ENCODE measurements around the gene ELAVL1. TPM values are rescaled to one million over a fixed set of nuclear protein-coding genes. Genes with fewer than 3 reads are reported as not detected.
A peak's percentile ranks its signal among the peaks of the same experiment; 100 is the strongest.
"Not testable (repeated sequence)": the region's sequence is repeated elsewhere in the genome, so short reads cannot be mapped to it uniquely, and the experiment has no call there.

Gene ELAVL1
- total and polyA plus RNA-seq, 8 donors: 6.6 to 38.4 (median 26.2) TPM

GRCh38 chr19:7931221-7932061 is 74.0 kb downstream of the ELAVL1 start:
- intact Hi-C loops (cut with DNase I): loop anchor here in 1 of 3 donors (5.0 kb wide), 1 partner anchor 199 kb away; the partner anchor contains the start of gene CLEC4G
- no peaks in the 10 kb centered on the region for H3K27me3 ChIP-seq
- peaks cover 3 to 52% (median 35%) of the 10 kb centered on the region in 3 donors for H3K36me3 ChIP-seq
- TF ChIP-seq CTCF (IDR thresholded peaks at IDR 0.05): no peak
- peaks cover 0 to 5% (median 0%) of the 10 kb centered on the region in 3 donors for H3K4me1 ChIP-seq
- no peak overlapping the region for H3K27ac ChIP-seq
- 94 to 96% methylated on average over 28 to 36 of the region's 36 CpGs for WGBS, 2 donors
- no peak for ATAC-seq
- FAIRE-seq: no peak
- peak in 3 of 6 donors; percentile 8 to 75 (median 54) for DNase-seq
- H3K9me3 ChIP-seq: no peaks in the 10 kb centered on the region
- H3K4me3 ChIP-seq: no peak overlapping the region

GRCh38 chr19:7930765-7931164 is 74.7 kb downstream of the ELAVL1 start:
- 85 to 93% methylated on average over 7 of the region's 7 CpGs for WGBS, 2 donors
- H3K9me3 ChIP-seq: no peaks in the 10 kb centered on the region
- FAIRE-seq (no peak), ATAC-seq (no peak), DNase-seq (no peak)
- peaks cover 0 to 6% (median 0%) of the 10 kb centered on the region in 3 donors for H3K4me1 ChIP-seq
- no peak overlapping the region for H3K4me3 ChIP-seq
- H3K27me3 ChIP-seq: no peaks in the 10 kb centered on the region
- peaks cover 0 to 47% (median 35%) of the 10 kb centered on the region in 3 donors for H3K36me3 ChIP-seq
- no peak for TF ChIP-seq CTCF (IDR thresholded peaks at IDR 0.05)
- intact Hi-C loops (cut with DNase I): loop anchor here in 1 of 3 donors (5.0 kb wide), 1 partner anchor 198 kb away; the partner anchor contains the start of gene CLEC4G
- H3K27ac ChIP-seq: no peak overlapping the region

DNA sequence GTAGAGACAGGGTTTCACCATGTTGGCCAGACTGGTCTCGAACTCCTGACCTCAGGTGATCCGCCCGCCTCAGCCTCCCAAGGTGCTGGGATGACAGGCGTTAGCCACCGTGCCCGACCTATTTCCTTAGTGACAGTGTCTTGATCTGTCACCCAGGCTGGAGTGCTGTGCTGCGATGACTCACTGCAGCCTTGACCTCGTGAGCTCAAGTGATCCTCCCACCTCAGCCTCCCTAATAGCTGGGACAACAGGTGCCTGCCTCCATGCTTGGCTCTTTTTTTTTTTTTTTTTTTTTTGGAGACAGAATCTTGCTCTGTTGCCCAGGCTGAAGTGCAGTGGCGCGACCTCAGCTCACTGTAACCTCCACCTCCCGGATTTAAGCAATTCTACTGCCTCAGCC is 75.4 kb downstream of the ELAVL1 start:
- peaks cover 0 to 11% (median 4%) of the 10 kb centered on the region in 3 donors for H3K4me1 ChIP-seq
- peaks cover 0 to 42% (median 28%) of the 10 kb centered on the region in 3 donors for H3K36me3 ChIP-seq
- H3K27ac ChIP-seq: peak overlapping the region in 1 of 4 donors; percentile 66
- H3K9me3 ChIP-seq, FAIRE-seq, H3K27me3 ChIP-seq, H3K4me3 ChIP-seq, ATAC-seq: not testable (repeated sequence)
- DNase-seq: peak in 2 of 6 donors; percentile 3 to 13
- intact Hi-C loops (cut with DNase I): loop anchor here in 1 of 3 donors (5.0 kb wide), 1 partner anchor 198 kb away; the partner anchor contains the start of gene CLEC4G
- WGBS, 2 donors: 89 to 93% methylated on average over 9 to 11 of the region's 11 CpGs

DNA sequence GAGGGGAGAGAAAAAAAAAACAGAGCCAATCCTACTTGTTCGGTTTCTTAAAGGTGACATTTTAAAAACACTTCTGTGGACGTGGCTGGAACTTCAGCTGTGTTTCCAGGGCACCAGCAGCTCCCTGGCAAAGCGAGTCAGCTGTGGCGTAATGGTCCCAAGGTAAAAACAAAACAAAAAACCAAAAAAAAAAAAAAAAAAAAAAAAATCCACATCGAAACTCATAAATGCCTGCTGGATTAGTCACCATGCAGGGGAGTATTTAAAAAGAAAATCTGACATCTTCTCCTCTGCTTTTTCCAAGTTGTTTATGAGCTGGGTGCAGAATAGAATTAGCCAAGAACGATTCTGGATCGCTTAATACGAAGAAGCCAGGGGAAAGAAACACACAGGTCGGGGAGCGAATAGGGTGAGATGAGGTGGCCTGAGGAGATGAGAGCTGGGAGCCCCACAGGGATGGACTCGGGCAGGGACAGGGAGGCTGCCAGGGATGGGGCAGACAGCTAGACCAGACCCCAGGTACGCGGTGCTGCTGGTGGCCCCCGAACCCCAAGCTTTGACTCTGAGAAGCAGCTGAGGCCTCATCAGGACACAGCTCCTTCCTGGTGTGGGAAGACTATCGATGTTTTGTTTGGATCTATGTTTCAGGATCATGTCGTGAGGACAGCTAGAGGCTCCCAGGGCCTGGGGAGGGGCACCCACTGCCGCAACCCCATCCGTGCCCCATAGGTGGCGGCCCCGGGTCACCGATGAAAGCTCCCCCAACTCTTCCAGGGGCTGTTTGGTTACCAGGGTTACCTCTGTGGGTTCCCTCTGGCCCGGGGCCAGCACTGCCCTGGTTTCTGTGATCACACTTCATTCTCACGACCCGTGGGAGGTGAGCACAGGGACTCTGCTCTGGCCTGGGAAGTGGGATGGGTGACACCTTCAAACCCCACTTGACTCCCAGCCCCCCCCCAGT is 76.4 kb downstream of the ELAVL1 start:
- WGBS, 2 donors: 66 to 75% methylated on average over 24 of the region's 24 CpGs
- FAIRE-seq: peak; percentile 93
- intact Hi-C loops (cut with DNase I): loop anchor here in 1 of 3 donors (10.0 kb wide), 1 partner anchor 74 kb away; no protein-coding TSS in a partner anchor
- no peaks in the 10 kb centered on the region for H3K9me3 ChIP-seq
- no peak overlapping the region for H3K4me3 ChIP-seq
- peaks cover 0 to 35% (median 27%) of the 10 kb centered on the region in 3 donors for H3K36me3 ChIP-seq
- TF ChIP-seq CTCF (IDR thresholded peaks at IDR 0.05): peak in 1 of 4 donors; percentile 6
- no peaks in the 10 kb centered on the region for H3K27me3 ChIP-seq
- H3K27ac ChIP-seq: peak overlapping the region in 3 of 4 donors; percentile 48 to 74 (median 66)
- DNase-seq: peak; percentile 31 to 85 (median 65)
- peaks cover 0 to 14% (median 9%) of the 10 kb centered on the region in 3 donors for H3K4me1 ChIP-seq
- peak in 2 of 4 donors; percentile 5 to 10 for ATAC-seq

Data from pancreas (tissue), 10 donors.